Measurements from ENCODE around the gene OTOR.

GRCh38 chr20:16719421-16719820 lies 28.7 kb upstream of the OTOR start:
- TF ChIP-seq POLR2A (IDR thresholded peaks at IDR 0.05) (no peak), CTCF (IDR thresholded peaks at IDR 0.05) (no peak)

All from adrenal gland (tissue), 5 donors.